ENCODE measurements around the gene DIP2B.

DIP2B gene

GRCh38 chr12:50665170-50665569 lies 160.4 kb downstream of the DIP2B start:
- H3K9me3 ChIP-seq (ENCODE audit: insufficient read depth, low read length), result no peaks in the 10 kb centered on the region
- no peak overlapping the region for H3K4me3 ChIP-seq (ENCODE audit: insufficient read depth, low read length, poor library complexity, severe bottlenecking)
- no peaks in the 10 kb centered on the region for H3K36me3 ChIP-seq (ENCODE audit: low read length)
- no peak for TF ChIP-seq EZH2phosphoT487 (conservative IDR thresholded peaks at IDR 0.05; ENCODE audit: low read length)
- TF ChIP-seq CTCF (IDR thresholded peaks at IDR 0.05; ENCODE audit: insufficient read depth, low read length, poor library complexity, severe bottlenecking), result no peak
- no peaks in the 10 kb centered on the region for H3K27me3 ChIP-seq (ENCODE audit: low read length)
- no peaks in the 10 kb centered on the region for H3K9me2 ChIP-seq (replicated peaks; ENCODE audit: insufficient read depth, low read length)
- no peaks in the 10 kb centered on the region for H3K79me2 ChIP-seq (ENCODE audit: insufficient read depth, low read length)
- no peak overlapping the region for H3K27ac ChIP-seq (ENCODE audit: low read depth, low read length)
- H2AFZ ChIP-seq (ENCODE audit: low read depth, low read length, severe bottlenecking), result no peak overlapping the region
- no peak overlapping the region for H3K4me2 ChIP-seq (ENCODE audit: low read depth, low read length, poor library complexity, severe bottlenecking)
- no peaks in the 10 kb centered on the region for H3F3A ChIP-seq (ENCODE audit: insufficient read depth)
- H3K9ac ChIP-seq (ENCODE audit: low read length), result no peak overlapping the region
- no peaks in the 10 kb centered on the region for H4K20me1 ChIP-seq (ENCODE audit: low read depth, low read length)

GRCh38 chr12:50665609-50666008 lies 160.8 kb downstream of the DIP2B start:
- no peak overlapping the region for H3K9ac ChIP-seq (ENCODE audit: low read length)
- TF ChIP-seq EZH2phosphoT487 (conservative IDR thresholded peaks at IDR 0.05; ENCODE audit: low read length), result no peak
- no peak overlapping the region for H3K27ac ChIP-seq (ENCODE audit: low read depth, low read length)
- no peak overlapping the region for H3K4me3 ChIP-seq (ENCODE audit: insufficient read depth, low read length, poor library complexity, severe bottlenecking)
- no peaks in the 10 kb centered on the region for H3K9me3 ChIP-seq (ENCODE audit: insufficient read depth, low read length)
- no peaks in the 10 kb centered on the region for H3K79me2 ChIP-seq (ENCODE audit: insufficient read depth, low read length)
- no peaks in the 10 kb centered on the region for H3K36me3 ChIP-seq (ENCODE audit: low read length)
- no peaks in the 10 kb centered on the region for H3K9me2 ChIP-seq (replicated peaks; ENCODE audit: insufficient read depth, low read length)
- H3K4me2 ChIP-seq (ENCODE audit: low read depth, low read length, poor library complexity, severe bottlenecking), result no peak overlapping the region
- no peaks in the 10 kb centered on the region for H4K20me1 ChIP-seq (ENCODE audit: low read depth, low read length)
- H3K27me3 ChIP-seq (ENCODE audit: low read length), result no peaks in the 10 kb centered on the region
- no peak overlapping the region for H2AFZ ChIP-seq (ENCODE audit: low read depth, low read length, severe bottlenecking)
- no peaks in the 10 kb centered on the region for H3F3A ChIP-seq (ENCODE audit: insufficient read depth)

GRCh38 chr12:50666023-50666422 lies 161.2 kb downstream of the DIP2B start:
- Histone ChIP-seq H3K9me3 (ENCODE audit: insufficient read depth, low read length) (no peaks in the 10 kb centered on the region), H4K20me1 (ENCODE audit: low read depth, low read length) (no peaks in the 10 kb centered on the region), H3K27ac (ENCODE audit: low read depth, low read length) (no peak overlapping the region), H3K36me3 (ENCODE audit: low read length) (no peaks in the 10 kb centered on the region), H3K9ac (ENCODE audit: low read length) (no peak overlapping the region), H3K27me3 (ENCODE audit: low read length) (no peaks in the 10 kb centered on the region), H3K79me2 (ENCODE audit: insufficient read depth, low read length) (no peaks in the 10 kb centered on the region), H3K4me3 (ENCODE audit: insufficient read depth, low read length, poor library complexity, severe bottlenecking) (no peak overlapping the region), H3K9me2 (replicated peaks; ENCODE audit: insufficient read depth, low read length) (no peaks in the 10 kb centered on the region), H3K4me2 (ENCODE audit: low read depth, low read length, poor library complexity, severe bottlenecking) (no peak overlapping the region), H2AFZ (ENCODE audit: low read depth, low read length, severe bottlenecking) (no peak overlapping the region), H3F3A (ENCODE audit: insufficient read depth) (no peaks in the 10 kb centered on the region)
- TF ChIP-seq EZH2phosphoT487 (conservative IDR thresholded peaks at IDR 0.05; ENCODE audit: low read length) (no peak), CTCF (IDR thresholded peaks at IDR 0.05; ENCODE audit: insufficient read depth, low read length, poor library complexity, severe bottlenecking) (no peak)

GRCh38 chr12:50672158-50672557 lies 167.4 kb downstream of the DIP2B start:
- no peaks in the 10 kb centered on the region for H3K9me3 ChIP-seq (ENCODE audit: insufficient read depth, low read length)
- no peak overlapping the region for H3K4me2 ChIP-seq (ENCODE audit: low read depth, low read length, poor library complexity, severe bottlenecking)
- H3F3A ChIP-seq (ENCODE audit: insufficient read depth), result no peaks in the 10 kb centered on the region
- H3K9ac ChIP-seq (ENCODE audit: low read length), result no peak overlapping the region
- no peaks in the 10 kb centered on the region for H3K27me3 ChIP-seq (ENCODE audit: low read length)
- TF ChIP-seq CTCF (IDR thresholded peaks at IDR 0.05; ENCODE audit: insufficient read depth, low read length, poor library complexity, severe bottlenecking), result no peak
- no peak for TF ChIP-seq EZH2phosphoT487 (conservative IDR thresholded peaks at IDR 0.05; ENCODE audit: low read length)
- H3K9me2 ChIP-seq (replicated peaks; ENCODE audit: insufficient read depth, low read length), result no peaks in the 10 kb centered on the region
- no peaks in the 10 kb centered on the region for H3K79me2 ChIP-seq (ENCODE audit: insufficient read depth, low read length)
- H3K36me3 ChIP-seq (ENCODE audit: low read length), result 0 out of 2 replicates have a peak, but pooled peaks cover 9% of the 10 kb centered on the region
- H3K27ac ChIP-seq (ENCODE audit: low read depth, low read length), result no peak overlapping the region
- H3K4me3 ChIP-seq (ENCODE audit: insufficient read depth, low read length, poor library complexity, severe bottlenecking), result no peak overlapping the region
- H4K20me1 ChIP-seq (ENCODE audit: low read depth, low read length), result no peaks in the 10 kb centered on the region
- H2AFZ ChIP-seq (ENCODE audit: low read depth, low read length, severe bottlenecking), result no peak overlapping the region

Data from SU-DHL-6 (cell line).